CD4-positive, alpha-beta T cell treated with Interferon gamma for 1 hour (primary cell): ENCODE data around the gene DGCR2.

Experiments used
- DNase-seq: peaks from one replicate; pipeline ENCODE4 v3.0.0-alpha.2; 2020

The DGCR2 gene

GRCh38 chr22:19125474-19126308 lies 3.5 kb upstream of the DGCR2 start:
- DNase-seq = no peak

- DNase-seq = no peak
These were observed 2.8 kb upstream of the DGCR2 start for GRCh38 chr22:19125011-19125410.

GRCh38 chr22:19124377-19124776 lies 2.2 kb upstream of the DGCR2 start:
- DNase-seq = no peak

- DNase-seq = no peak
These were observed 1.7 kb upstream of the DGCR2 start for GRCh38 chr22:19123936-19124335.

- DNase-seq = no peak
These were observed 710 bp upstream of the DGCR2 start for GRCh38 chr22:19122752-19123492.

- DNase-seq = peak; percentile 20
These were observed 525 bp downstream of the DGCR2 start for GRCh38 chr22:19121631-19122142.

- DNase-seq = no peak
These were observed 1.2 kb downstream of the DGCR2 start for GRCh38 chr22:19120829-19121630.

GRCh38 chr22:19119949-19120348 lies 2.3 kb downstream of the DGCR2 start:
- DNase-seq = no peak

GRCh38 chr22:19118329-19118880 lies 3.8 kb downstream of the DGCR2 start:
- peak; percentile 22 for DNase-seq

- no peak for DNase-seq
These were observed 5.1 kb downstream of the DGCR2 start for GRCh38 chr22:19117111-19117512.

- DNase-seq = no peak
These were observed 6.6 kb downstream of the DGCR2 start for GRCh38 chr22:19115628-19116027.

- DNase-seq = no peak
These were observed 7.1 kb downstream of the DGCR2 start for GRCh38 chr22:19114984-19115552.

- DNase-seq = no peak
These were observed 8.8 kb downstream of the DGCR2 start for GRCh38 chr22:19113429-19113828.

GRCh38 chr22:19111584-19111983 lies 10.6 kb downstream of the DGCR2 start:
- DNase-seq = no peak

GRCh38 chr22:19111140-19111539 lies 11.1 kb downstream of the DGCR2 start:
- DNase-seq = no peak

- DNase-seq = no peak
These were observed 11.6 kb downstream of the DGCR2 start for GRCh38 chr22:19110646-19111045.

GRCh38 chr22:19110064-19110458 lies 12.2 kb downstream of the DGCR2 start:
- no peak for DNase-seq

- DNase-seq = peak; percentile 61
These were observed 12.8 kb downstream of the DGCR2 start for GRCh38 chr22:19109198-19110063.

- no peak for DNase-seq
These were observed 13.4 kb downstream of the DGCR2 start for GRCh38 chr22:19108807-19109197.

GRCh38 chr22:19107730-19108074 lies 14.5 kb downstream of the DGCR2 start:
- DNase-seq = no peak

GRCh38 chr22:19106886-19107729 lies 15.1 kb downstream of the DGCR2 start:
- DNase-seq = no peak
